DMS 273 (cell line): ENCODE measurements around the gene CCL11.
"Not testable (repeated sequence)": the region's sequence is repeated elsewhere in the genome, so short reads cannot be mapped to it uniquely, and the experiment has no call there.

Experiments used
- DNase-seq: peaks from one replicate; lab custom pipeline; 2025; ENCODE audit not compliant: unreplicated experiment; lab: John Stamatoyannopoulos, UW

CCL11 gene

DNA sequence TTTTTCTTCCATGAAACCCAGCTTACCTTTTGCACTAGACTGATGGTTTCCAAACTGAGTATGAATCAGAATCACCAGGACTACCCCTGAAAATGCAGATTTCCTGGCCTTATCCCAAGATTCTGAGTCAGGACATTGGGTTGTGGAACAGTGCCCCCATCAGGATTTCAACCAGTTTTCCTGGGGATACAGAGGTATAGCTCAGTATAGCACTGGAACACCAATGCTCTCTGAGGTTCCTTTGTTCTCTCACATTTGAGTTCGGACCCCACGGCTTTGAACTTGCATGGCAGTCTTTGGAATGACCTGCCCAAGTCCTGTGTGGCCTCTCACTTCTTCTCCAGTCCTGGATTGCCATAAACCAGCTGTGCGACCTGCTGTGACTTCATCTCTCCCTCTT is 20.9 kb downstream of the CCL11 start:
- peak; percentile 25 for DNase-seq

DNA sequence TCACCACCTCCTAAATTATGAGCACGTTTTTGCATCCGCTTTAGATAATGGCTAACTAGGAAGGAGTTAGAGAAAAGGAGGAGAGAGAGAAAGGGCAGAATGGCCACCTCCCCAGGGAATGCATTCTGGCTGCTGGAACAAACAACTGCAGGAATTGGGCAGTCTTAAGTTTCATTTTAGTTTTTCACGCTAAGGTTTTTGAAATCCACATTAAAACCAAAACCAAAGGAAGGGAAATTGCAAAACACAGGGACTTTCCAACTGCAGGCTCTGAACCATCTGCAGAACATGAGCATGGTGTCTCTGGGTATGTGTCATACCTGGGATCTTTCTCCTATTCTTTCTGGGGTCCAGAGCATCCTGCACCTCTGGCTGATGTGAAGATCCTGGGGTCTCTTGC is 21.6 kb downstream of the CCL11 start:
- DNase-seq, result no peak

DNA sequence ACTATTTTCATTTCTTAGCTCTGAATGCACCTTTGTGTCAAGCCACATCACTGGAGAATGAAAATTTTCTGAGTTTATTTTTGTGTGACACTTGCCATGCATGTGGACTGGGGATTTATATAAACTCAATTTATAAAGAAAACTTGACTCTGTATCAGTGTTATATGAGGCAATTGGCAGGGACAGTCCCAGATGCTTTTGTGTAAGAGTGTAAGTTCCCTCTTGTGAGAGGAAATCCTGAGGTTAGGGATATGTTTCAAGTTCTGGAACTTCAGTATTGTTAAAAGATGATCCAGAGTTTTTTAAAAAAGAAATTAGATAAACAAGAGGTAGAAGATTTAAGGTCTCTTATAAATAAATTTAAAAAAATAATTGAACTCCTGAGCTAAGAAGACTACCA is 22.8 kb downstream of the CCL11 start:
- DNase-seq, result no peak

DNA sequence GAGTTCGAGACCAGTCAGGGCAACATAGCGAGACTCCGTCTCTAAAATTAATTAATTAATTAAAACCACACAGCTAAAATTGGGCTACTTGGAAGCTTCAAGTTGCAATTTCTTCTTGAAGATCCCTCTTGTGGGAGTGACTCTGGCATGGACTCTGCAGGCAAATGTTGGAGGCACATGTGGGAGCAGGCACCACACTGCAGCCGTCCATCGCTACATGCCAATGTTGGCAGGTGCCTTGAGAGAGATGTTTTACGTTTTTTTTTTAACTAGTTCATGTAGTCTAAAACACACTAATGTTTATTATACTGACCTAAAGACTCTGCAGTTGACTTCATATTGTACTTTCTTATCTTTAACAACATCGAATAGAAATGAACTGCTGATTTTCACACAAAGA is 25.7 kb downstream of the CCL11 start:
- no peak for DNase-seq

DNA sequence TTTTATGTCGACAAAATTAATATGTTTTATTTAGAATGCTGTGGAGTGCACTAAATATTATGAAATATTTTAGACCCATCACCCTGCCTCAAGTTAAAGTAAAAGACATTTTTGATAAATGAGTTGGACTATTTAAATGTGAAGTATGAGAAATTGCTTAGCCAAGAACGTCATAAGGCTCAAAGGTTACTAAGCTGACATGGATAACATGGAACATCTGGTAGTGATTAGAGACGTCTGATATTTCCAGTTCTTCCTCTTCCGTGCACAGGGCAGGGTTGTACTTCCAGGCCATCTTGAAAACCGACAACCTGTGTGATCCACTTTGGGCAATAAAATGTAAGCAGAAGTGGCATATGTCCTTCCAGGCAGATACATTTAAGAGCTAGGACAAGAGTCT is 26.5 kb downstream of the CCL11 start:
- no peak for DNase-seq

DNA sequence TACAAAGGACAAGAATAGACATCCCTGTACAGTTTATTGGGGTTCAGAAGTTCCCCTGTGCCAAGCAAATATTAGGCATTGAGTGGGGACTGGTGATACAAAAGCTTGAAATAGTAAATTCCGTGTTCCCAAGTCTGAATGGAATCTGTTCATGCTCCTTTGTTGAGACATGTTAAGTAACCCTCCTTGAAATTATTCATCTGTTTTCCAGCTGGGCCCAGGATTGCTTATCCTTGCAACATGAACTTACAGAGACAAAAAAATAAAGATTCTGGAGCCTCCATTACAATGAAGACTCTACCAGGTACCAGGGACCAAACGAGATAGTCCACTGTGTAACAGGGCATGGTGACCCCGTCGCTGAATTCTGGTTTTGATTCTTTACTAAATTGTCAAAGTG is 27.6 kb downstream of the CCL11 start:
- no peak for DNase-seq

DNA sequence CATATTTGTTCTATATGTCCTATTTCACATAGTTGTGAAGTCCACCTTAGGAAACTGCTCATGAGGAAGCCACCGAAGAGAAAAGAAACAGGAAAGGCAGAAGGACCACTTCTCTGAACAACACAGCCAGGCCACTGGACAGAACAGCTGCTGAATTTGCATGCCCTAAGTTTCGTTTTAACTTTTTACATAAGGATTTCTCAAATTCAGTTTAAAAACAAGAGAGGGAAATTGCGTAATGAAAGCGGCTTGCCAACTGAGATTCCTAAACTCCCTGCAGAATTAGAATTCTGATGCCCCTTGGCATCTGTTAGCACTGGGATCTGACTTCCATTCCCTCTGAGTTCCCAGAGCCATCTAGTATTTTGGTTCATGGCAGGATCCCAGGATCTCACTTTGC is 28.7 kb downstream of the CCL11 start:
- no peak for DNase-seq

DNA sequence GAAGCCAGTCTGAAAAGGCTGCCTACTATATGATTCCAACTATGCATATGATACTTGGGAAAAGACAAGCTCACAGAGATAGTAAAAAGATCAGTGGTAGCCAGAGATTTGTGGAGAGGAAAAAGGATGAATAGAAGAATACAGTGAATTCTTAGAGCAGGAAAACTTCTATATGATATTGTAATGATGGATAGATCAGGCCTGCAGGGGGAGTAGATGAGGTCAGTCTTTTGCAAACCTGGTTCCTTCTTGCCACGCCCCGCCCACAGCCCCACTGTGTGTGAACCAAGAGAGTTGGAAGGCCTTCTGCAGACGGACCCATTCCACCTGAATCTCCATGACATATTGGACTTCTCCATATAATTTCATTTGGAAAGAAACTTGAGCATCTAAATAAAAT is 32.9 kb downstream of the CCL11 start:
- peak; percentile 33 for DNase-seq

DNA sequence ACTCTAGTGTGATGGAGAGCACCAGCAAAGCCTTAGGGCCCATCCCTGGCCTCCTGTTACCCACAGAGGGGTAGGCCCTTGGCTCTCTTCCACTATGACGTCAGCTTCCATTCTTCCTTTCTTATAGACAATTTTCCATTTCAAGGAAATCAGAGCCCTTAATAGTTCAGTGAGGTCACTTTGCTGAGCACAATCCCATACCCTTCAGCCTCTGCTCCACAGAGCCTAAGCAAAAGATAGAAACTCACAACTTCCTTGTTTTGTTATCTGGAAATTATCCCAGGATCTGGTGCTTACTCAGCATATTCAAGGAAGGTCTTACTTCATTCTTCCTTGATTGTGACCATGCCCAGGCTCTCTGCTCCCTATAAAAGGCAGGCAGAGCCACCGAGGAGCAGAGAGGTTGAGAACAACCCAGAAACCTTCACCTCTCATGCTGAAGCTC is 33.5 kb downstream of the CCL11 start, which contains the start of gene CCL8:
Gene CCL8 (plus strand): TSS at position 397 of the 445 bp plus-strand sequence. CDS start 67 bp downstream, outside the sequence.
- DNase-seq, result no peak

DNA sequence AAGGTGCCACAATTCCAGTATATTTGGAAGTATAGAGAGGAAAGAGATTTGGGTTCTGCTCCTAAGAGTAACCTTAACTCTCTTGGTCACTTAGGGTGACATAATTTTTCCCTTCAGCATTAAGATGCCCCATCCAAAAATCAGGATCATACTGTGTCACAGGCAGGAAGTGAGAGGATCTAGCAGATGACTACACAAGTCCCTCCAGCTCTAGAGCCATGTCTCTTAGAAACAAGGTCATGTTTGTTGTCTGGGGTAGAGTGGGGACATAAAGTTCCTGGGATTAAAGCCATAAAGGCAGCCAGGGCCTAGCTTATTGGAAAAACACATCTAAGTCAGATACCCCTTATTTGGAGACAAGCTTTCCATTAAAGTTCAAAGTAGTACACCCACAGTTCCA is 36.4 kb downstream of the CCL11 start:
- DNase-seq, result no peak

DNA sequence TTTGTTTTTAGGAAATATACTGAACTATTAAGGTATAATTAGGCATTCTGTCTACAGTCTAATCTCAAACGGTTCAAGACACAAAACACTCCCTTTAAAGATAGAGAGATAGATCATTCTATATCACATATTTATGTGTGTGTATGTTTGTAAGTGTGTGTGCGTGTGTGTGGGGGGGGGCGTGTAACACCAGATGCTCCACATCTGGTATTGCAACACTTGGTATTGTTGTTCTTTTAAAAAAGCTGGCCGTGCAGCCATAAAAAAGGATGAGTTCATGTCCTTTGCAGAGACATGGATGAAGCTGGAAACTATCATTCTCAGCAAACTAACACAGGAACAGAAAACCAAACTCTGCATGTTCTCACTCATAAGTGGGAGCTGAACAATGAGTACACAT is 42.0 kb downstream of the CCL11 start:
- DNase-seq, result not testable (repeated sequence)

DNA sequence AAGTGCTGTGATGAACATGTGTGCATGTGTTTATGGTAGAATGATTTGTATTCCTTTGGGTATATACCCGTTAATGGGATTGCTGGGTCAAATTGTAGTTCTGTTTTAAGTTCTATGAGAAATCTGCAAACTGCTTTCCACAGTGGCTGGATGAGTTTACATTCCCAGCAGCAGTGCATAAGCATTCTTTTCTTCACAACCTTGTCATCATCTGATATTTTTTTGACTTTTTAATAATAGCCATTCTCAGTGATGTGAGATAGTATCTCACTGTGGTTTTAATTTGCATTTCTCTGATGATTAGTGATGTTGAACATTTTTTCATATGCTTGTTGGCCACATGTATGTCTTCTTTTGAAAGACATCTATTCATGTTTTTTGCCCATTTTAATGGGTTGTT is 52.2 kb downstream of the CCL11 start:
- DNase-seq, result no peak
